HT1080 (cell line): ENCODE data around the gene ITGA5. TPM values are rescaled to one million over a fixed set of nuclear protein-coding genes. Genes with fewer than 3 reads are reported as not detected.

Experiments
- DNase-seq: peaks from one replicate; pipeline ENCODE4 v3.0.0-alpha.2; 2015; ENCODE audit warnings: low read depth
- total RNA-seq: library from RNA; depleted of rRNA; stranded (reverse); fragments of >200 nt; shearing (Covaris generic); gene quantifications from 2 replicates; pipeline ENCODE4 v1.2.3, GENCODE V29; 2014

The ITGA5 gene
- total RNA-seq, 1 experiment from 2014 or later = 163 TPM

- no peak for DNase-seq
Measured at GRCh38 chr12:54390176-54390667, 28.8 kb downstream of the ITGA5 start.

- no peak for DNase-seq
Measured at GRCh38 chr12:54389607-54390175, 29.4 kb downstream of the ITGA5 start.

GRCh38 chr12:54389134-54389508, 29.9 kb downstream of the ITGA5 start:
- no peak for DNase-seq

- DNase-seq = no peak
Measured at GRCh38 chr12:54388237-54389133, 30.6 kb downstream of the ITGA5 start.

- no peak for DNase-seq
Measured at GRCh38 chr12:54387114-54387467, 32.0 kb downstream of the ITGA5 start.

- no peak for DNase-seq
Measured at GRCh38 chr12:54386403-54387113, 32.5 kb downstream of the ITGA5 start.

GRCh38 chr12:54385251-54385914, 33.7 kb downstream of the ITGA5 start:
- DNase-seq = no peak

GRCh38 chr12:54384591-54385041, 34.5 kb downstream of the ITGA5 start, which contains the start of gene ZNF385A:
TSS of gene ZNF385A (minus strand) at chr12:54384733. CDS start at chr12:54384514, 219 bp downstream.
- DNase-seq = no peak

GRCh38 chr12:54383041-54383609, 35.9 kb downstream of the ITGA5 start:
- DNase-seq = peak; percentile 95

- DNase-seq = no peak
Measured at GRCh38 chr12:54381136-54381535, 37.9 kb downstream of the ITGA5 start.

- peak; percentile 80 for DNase-seq
Measured at GRCh38 chr12:54379398-54380201, 39.5 kb downstream of the ITGA5 start.

- DNase-seq = peak; percentile 58
Measured at GRCh38 chr12:54378796-54379397, 40.2 kb downstream of the ITGA5 start.

- DNase-seq = no peak
Measured at GRCh38 chr12:54377797-54378515, 41.1 kb downstream of the ITGA5 start.

GRCh38 chr12:54377007-54377406, 42.1 kb downstream of the ITGA5 start:
- no peak for DNase-seq

- DNase-seq = no peak
Measured at GRCh38 chr12:54376596-54376995, 42.5 kb downstream of the ITGA5 start.

- DNase-seq = no peak
Measured at GRCh38 chr12:54375259-54375579, 43.8 kb downstream of the ITGA5 start.

GRCh38 chr12:54374562-54375258, 44.4 kb downstream of the ITGA5 start:
- DNase-seq = no peak
